Testis (tissue), 2 donors: Measurements from ENCODE around the gene UBE2E2.

Experiments used
- CTCF ChIP-seq, 3 experiments: fragments of 450-650 bp in 2 of 3; fragments of 200-600 bp in 1 of 3; sonication (generic) in 1 of 3; IDR thresholded peaks; one replicate each; pipeline ENCODE4 v1.5.1; 2016 to 2019; ENCODE audit warnings: antibody characterized with exemption in 3 of 3, mild to moderate bottlenecking in 2 of 3, moderate library complexity in 1 of 3
- POLR2A ChIP-seq: fragments of 450-650 bp; IDR thresholded peaks from one replicate; pipeline ENCODE4 v1.6.1; 2017; ENCODE audit warnings: antibody characterized with exemption, mild to moderate bottlenecking, moderate library complexity

- TF ChIP-seq CTCF (IDR thresholded peaks at IDR 0.05) (no peak), POLR2A (no peak)
Measured at GRCh38 chr3:23324745-23325144, 121.6 kb downstream of the UBE2E2 start.
